ENCODE results near the gene PSD.

PSD gene

GRCh38 chr10:102402512-102402896 lies 16.1 kb downstream of the PSD start:
- DNase-seq: no peak

- no peak for DNase-seq
Observed at GRCh38 chr10:102401735-102402511, 16.7 kb downstream of the PSD start.

DNA sequence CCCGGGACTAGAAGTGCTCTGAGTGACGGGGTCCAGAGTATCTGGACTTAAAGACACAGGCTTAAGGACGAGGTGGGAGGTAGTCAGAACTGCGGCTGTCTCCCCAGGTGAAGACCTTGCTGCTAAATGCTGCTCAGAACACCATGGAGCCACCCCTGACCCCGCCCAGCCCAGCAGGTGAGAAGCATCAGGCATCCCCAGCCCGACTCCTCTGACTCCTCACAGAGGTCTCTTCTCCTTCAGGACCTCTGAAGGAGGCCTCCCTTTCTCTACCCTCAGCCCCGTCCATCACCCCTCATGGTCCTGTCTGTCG lies 17.3 kb downstream of the PSD start:
- DNase-seq: no peak

GRCh38 chr10:102400598-102401341 lies 17.8 kb downstream of the PSD start:
- DNase-seq: no peak

DNA sequence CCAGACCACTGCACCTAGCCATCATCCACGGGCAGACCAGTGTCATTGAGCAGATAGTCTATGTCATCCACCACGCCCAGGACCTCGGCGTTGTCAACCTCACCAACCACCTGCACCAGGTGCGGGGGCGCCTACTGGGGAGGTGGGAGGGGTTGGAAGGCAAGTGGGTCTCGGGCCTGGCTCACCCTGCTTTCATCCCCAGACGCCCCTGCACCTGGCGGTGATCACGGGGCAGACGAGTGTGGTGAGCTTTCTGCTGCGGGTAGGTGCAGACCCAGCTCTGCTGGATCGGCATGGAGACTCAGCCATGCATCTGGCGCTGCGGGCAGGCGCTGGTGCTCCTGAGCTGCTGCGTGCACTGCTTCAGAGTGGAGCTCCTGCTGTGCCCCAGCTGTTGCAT lies 18.5 kb downstream of the PSD start:
- no peak for DNase-seq

DNA sequence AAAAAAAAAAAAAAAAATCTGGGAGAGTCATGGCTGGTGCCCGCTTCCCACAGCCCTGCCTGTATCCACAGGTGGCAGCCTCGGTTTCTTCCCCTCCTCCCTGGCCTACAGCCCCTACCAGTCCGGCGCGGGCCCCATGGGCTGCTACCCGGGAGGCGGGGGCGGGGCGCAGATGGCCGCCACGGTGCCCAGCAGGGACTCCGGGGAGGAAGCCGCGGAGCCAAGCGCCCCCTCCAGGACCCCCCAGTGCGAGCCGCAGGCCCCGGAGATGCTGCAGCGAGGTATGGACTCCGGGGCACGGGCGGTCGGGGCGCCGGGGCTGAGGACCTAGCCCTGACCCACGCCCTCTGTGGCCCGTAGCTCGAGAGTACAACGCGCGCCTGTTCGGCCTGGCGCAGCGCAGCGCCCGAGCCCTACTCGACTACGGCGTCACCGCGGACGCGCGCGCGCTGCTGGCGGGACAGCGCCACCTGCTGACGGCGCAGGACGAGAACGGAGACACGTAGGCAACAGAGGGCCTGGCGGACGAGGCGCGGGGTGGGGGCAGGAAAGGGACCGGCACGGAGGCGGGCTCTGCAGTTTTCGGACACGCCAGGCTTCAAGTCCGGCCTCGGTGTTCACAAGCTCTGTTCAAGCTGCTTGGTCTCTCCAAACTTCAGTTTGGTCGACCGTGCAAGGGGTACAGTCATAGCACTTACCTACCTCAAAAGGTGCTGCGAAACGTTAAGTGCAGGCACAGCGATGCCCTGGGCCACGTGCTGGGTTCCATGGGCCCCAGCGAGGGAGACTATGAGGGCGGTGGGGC lies 19.2 kb downstream of the PSD start:
- peak; percentile 80 to 85 for DNase-seq

DNA sequence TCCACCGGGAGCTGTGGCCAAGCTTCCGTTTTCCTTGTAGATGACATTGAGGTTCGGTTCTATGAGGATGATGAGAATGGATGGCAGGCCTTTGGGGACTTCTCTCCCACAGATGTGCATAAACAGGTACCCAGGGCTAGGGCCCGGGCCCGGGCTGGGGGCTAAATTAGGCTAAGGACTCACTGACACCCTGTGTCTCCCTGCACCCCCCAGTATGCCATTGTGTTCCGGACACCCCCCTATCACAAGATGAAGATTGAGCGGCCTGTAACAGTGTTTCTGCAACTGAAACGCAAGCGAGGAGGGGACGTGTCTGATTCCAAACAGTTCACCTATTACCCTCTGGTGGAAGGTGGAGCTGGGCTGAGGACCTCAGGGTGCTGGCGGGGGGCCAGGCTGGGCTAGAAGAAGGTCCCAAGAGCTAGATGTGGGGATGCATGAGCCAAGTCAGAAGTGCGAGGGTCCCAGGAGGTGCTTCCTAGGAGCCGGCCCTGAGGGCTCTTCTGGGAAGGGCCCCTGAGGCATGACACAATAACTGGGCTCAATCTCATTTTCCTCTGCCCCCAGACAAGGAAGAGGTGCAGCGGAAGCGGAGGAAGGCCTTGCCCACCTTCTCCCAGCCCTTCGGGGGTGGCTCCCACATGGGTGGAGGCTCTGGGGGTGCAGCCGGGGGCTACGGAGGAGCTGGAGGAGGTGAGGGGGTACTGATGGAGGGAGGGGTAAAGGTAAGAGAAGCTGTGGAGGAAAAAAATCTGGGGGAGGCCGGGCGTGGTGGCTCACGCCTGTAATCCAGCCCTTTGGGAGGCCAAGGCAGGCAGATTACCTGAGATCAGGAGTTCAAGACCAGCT lies 20.2 kb downstream of the PSD start:
- no peak for DNase-seq

DNA sequence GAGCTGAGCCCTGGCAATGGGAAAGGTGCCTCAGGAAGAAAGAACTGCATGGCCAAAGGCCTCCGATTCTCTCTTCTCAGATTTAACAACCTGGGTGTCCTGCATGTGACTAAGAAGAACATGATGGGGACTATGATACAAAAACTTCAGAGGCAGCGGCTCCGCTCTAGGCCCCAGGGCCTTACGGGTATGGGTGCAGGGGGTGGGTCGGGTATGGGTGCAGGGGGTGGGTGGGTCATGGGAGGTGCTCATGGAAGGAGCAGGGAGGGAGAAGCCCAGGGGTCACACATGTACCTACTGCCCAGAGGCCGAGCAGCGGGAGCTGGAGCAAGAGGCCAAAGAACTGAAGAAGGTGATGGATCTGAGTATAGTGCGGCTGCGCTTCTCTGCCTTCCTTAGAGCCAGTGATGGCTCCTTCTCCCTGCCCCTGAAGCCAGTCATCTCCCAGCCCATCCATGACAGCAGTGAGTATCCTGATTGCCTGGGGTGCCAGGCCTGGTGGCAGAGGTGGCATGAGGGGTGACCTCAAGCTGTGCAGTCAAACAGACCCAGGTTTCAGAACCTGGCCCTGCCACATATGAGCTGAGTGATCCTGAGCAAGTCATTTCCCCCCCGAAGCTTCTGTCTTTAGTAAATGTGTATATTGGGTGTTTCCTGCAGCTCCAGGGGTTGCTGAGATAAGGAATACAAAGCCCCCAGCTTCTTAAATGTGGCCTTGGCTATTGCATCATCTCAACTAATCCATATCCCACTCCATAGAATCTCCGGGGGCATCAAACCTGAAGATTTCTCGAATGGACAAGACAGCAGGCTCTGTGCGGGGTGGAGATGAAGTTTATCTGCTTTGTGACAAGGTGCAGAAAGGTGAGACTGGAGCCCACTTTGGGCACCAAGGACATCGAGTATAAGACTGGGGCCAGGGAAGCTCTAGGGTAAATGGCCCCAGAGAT lies 21.1 kb downstream of the PSD start:
- DNase-seq: no peak

DNA sequence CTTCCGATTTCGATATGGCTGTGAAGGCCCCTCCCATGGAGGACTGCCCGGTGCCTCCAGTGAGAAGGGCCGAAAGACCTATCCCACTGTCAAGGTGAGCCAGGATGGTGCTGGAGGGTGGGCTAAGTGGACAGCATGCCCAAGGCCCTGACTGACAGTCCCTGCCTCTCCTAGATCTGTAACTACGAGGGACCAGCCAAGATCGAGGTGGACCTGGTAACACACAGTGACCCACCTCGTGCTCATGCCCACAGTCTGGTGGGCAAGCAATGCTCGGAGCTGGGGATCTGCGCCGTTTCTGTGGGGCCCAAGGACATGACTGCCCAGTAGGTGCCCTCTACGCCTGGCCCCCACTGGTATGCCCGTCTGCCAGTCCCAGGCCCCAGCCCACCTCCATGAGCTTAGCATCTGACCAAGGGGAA lies 21.8 kb downstream of the PSD start:
- DNase-seq: no peak

GRCh38 chr10:102396317-102396650 lies 22.3 kb downstream of the PSD start:
- no peak for DNase-seq

GRCh38 chr10:102395400-102396316 lies 22.9 kb downstream of the PSD start, which contains the start of gene NFKB2:
TSS of gene NFKB2 (plus strand) at chr10:102395705. CDS start at chr10:102395960, 255 bp downstream.
- peak; percentile 89 to 93 for DNase-seq

GRCh38 chr10:102394801-102395399 lies 23.7 kb downstream of the PSD start:
- peak; percentile 59 to 69 for DNase-seq

DNA sequence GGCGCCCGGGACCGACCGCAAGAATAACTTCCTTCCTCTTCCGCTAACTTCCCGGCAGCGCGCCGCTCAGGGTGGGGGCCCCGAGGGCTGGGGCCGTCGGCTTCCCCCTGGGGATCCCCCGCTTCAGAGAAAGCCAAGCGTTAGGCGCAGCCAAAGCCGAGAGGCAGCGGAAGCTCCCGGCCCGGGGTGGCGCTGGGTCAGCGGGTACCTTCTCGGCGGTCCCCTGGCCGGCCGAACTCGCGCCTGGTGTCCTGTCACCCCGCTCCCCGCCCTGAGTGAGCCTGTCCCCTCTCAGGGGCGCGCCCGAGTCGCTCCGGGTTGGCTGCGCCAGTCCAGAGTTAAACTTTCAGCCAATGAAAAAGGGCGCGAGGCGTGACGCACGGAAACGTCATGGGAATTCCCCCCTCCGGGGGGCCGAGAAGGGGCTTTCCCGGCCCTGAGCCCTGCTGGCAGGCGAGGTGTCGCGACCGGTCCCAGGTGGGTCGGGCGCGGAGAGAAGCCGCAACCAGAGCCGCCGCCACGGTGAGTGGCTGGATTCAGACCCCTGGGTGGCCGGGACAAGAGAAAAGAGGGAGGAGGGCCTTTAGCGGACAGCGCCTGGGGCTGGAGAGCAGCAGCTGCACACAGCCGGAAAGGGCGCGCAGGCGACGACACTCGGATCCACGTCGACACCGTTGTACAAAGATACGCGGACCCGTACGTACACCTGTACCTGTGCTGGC lies 24.3 kb downstream of the PSD start:
- peak; percentile 96 to 99 for DNase-seq

GRCh38 chr10:102393411-102394078 lies 25.0 kb downstream of the PSD start:
- DNase-seq: no peak

- no peak for DNase-seq
Observed at GRCh38 chr10:102392306-102392705, 26.3 kb downstream of the PSD start.

- no peak for DNase-seq
Observed at GRCh38 chr10:102389894-102390293, 28.7 kb downstream of the PSD start.

DNA sequence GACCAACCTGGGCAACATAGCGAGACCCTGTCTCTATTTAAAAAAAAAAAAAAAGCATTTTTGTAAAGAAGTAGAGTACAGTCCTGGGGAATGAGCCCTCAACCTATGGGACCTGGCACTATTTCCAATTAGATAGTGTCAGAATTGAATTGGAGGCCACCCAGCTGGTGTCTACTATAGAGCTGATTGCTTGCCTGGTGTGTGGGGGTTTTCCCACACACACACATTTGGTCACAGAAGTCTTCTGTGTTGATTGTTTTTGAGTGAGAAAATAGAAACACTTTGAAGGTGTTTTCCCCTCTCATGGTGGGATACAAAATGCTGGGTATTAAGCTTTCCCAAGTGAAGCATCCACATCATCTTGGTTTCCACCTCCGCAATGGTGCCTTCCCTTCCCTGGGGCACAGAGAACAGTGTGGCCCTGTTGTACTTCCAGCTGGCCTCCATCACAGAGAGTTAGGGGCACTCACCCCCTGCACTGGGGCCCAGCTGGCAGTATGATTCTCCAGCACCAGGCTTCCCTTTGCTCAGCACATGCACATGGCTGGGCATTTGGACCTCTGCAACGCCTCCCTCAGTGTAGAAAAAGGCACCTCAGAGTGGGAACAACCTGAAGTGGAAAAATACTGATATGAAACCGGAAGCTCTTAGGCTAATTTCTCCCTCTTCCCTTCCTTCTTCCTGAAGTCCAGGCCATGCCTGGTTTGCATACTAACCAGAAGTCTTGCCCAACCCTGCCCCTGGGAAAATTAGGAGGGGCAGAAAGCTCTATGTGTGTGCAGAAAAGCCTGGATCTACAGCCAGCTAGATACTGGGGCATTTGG lies 33.8 kb downstream of the PSD start:
- no peak for DNase-seq

DNA sequence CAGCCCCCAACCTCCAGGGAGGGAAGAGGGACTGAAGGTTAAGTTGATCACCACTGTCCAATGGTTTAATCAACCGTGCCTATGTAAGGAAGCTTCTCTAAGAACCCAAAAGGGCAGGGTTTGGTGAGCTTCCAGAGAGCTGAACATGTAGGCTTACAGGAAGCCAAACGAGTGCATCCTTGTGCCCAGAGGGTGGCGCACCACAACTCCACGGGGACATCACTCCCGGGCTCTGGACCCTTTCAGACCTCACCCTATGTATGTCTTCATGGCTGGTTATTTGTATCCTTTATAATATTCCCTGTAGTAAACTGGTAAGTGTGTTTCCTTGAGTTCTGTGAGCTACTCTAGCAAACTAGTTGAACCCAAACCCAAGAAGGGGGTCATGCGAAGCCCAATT lies 34.5 kb downstream of the PSD start:
- no peak for DNase-seq
